SU-DHL-6 (cell line): Measurements from ENCODE around the gene ADCY2.

Experiments used
- EZH2phosphoT487 ChIP-seq: fragments of 200-600 bp; sonication (generic), shearing (Covaris generic); conservative IDR thresholded peaks from 2 replicates; pipeline ENCODE4 v1.6.1; 2018; ENCODE audit warnings: mild to moderate bottlenecking, antibody characterized with exemption, low read length, moderate library complexity, mixed read lengths
- TF ChIP-seq, protein P1 (sequence below): fragments of 200-600 bp; sonication (generic); IDR thresholded peaks from one replicate; pipeline ENCODE4 v1.5.1; 2017; ENCODE audit warnings: antibody characterized with exemption, mild to moderate bottlenecking, low read length, moderate library complexity; ENCODE audit not compliant: insufficient read depth, poor library complexity, severe bottlenecking

GRCh38 chr5:7445831-7446230 is 49.9 kb downstream of the ADCY2 start:
- TF ChIP-seq, protein P1, sequence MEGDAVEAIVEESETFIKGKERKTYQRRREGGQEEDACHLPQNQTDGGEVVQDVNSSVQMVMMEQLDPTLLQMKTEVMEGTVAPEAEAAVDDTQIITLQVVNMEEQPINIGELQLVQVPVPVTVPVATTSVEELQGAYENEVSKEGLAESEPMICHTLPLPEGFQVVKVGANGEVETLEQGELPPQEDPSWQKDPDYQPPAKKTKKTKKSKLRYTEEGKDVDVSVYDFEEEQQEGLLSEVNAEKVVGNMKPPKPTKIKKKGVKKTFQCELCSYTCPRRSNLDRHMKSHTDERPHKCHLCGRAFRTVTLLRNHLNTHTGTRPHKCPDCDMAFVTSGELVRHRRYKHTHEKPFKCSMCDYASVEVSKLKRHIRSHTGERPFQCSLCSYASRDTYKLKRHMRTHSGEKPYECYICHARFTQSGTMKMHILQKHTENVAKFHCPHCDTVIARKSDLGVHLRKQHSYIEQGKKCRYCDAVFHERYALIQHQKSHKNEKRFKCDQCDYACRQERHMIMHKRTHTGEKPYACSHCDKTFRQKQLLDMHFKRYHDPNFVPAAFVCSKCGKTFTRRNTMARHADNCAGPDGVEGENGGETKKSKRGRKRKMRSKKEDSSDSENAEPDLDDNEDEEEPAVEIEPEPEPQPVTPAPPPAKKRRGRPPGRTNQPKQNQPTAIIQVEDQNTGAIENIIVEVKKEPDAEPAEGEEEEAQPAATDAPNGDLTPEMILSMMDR = no peak
- no peak for TF ChIP-seq EZH2phosphoT487
